ENCODE measurements around the gene AGAP1.

DNA sequence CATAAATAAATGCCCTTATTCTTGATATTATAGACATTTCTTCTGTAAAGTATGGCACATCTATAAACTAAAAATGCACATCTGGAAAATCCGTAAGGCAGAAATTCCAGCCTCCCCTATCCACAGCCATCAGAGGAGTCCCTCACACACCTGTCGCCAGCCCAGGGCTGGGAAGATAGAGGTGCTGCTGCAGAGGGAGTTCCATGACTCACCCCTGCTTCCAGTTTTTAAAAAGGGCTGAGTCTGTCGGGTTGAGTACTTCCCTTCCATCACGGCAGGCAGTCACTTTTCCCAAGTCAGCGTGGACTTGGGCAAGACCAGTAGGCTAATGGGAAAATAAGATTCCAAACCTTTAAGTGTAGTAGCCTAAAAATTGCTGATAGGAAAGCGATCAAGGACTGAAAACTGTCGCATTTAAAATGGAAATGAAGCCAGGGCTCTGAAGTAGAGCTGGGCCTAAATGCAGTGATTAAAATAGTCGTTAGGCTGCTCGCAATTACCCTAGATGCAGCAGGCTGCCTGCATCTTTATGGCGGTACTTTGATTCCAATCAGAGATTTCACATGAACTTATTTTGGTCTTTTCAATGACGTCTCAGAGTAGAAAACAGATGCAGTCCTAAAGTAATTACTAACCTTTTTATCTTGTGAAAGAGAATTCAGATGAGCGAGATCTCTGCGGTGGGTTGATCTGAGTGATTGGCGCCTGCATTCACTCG lies 280.5 kb downstream of the AGAP1 start:
- TF ChIP-seq, protein P1, sequence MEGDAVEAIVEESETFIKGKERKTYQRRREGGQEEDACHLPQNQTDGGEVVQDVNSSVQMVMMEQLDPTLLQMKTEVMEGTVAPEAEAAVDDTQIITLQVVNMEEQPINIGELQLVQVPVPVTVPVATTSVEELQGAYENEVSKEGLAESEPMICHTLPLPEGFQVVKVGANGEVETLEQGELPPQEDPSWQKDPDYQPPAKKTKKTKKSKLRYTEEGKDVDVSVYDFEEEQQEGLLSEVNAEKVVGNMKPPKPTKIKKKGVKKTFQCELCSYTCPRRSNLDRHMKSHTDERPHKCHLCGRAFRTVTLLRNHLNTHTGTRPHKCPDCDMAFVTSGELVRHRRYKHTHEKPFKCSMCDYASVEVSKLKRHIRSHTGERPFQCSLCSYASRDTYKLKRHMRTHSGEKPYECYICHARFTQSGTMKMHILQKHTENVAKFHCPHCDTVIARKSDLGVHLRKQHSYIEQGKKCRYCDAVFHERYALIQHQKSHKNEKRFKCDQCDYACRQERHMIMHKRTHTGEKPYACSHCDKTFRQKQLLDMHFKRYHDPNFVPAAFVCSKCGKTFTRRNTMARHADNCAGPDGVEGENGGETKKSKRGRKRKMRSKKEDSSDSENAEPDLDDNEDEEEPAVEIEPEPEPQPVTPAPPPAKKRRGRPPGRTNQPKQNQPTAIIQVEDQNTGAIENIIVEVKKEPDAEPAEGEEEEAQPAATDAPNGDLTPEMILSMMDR (IDR thresholded peaks at IDR 0.05), result no peak
- TF ChIP-seq EP300 (IDR thresholded peaks at IDR 0.05), result no peak
